Measurements from ENCODE around the gene DHX35. TPM values are rescaled to one million over a fixed set of nuclear protein-coding genes. Genes with fewer than 3 reads are reported as not detected.

The DHX35 gene
- total and polyA plus RNA-seq, 3 experiments from 2014 or later, result 6.0 to 20.5 (median 19.9) TPM

DNA sequence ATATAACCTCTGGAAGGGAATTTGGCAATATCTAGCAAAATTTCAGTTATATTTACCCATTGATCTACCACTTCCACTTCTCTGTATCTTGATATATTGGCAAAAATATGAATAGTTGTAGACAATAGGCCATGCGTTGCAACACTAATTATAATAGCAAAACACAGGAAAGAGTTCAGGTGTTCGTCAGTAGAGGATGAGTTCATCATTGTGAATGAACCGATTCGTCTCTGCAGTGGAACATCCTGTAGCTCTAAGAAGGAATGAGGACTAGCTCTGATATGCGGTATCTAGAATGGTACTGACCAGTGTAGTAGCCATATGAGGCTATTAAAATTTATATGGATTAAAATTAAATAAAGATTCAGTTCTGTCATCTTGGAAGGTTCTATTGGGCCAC, 27.6 kb upstream of the DHX35 start:
- H3K27me3 Mint-ChIP-seq, result peaks cover 0 to 1% of the 10 kb centered on the region in 2 donors
- Histone ChIP-seq H3K4me1 (ENCODE audit: insufficient read depth, low read length) (peaks cover 8% of the 10 kb centered on the region), H3K4me3 (ENCODE audit: low read length) (no peak overlapping the region), H3K9me3 (ENCODE audit: low read length) (no peaks in the 10 kb centered on the region), H3K27ac (ENCODE audit: low read depth, low read length) (no peak overlapping the region), H3K27me3 (ENCODE audit: insufficient read depth, low read length, poor library complexity, severe bottlenecking) (no peaks in the 10 kb centered on the region), H3K36me3 (ENCODE audit: insufficient read depth, low read length) (no peaks in the 10 kb centered on the region)
- H3K36me3 Mint-ChIP-seq, result no peaks in the 10 kb centered on the region
- no peaks in the 10 kb centered on the region for H3K9me3 Mint-ChIP-seq
- no peak overlapping the region for H3K4me3 Mint-ChIP-seq
- DNase-seq, result no peak
- no peak overlapping the region for H3K27ac Mint-ChIP-seq
- peaks cover 8 to 13% (median 13%) of the 10 kb centered on the region in 3 donors for H3K4me1 Mint-ChIP-seq
- ChIA-PET CTCF (interaction anchor here (1.4 to 1.5 kb wide), 2 partner anchors 28 to 289 kb away, joined by 3 to 5 read pairs; no protein-coding TSS in a partner anchor), POLR2A (interaction anchor here (0.6 kb wide), 1 partner anchor 1995 kb away, joined by 6 read pairs; no protein-coding TSS in a partner anchor)

DNA sequence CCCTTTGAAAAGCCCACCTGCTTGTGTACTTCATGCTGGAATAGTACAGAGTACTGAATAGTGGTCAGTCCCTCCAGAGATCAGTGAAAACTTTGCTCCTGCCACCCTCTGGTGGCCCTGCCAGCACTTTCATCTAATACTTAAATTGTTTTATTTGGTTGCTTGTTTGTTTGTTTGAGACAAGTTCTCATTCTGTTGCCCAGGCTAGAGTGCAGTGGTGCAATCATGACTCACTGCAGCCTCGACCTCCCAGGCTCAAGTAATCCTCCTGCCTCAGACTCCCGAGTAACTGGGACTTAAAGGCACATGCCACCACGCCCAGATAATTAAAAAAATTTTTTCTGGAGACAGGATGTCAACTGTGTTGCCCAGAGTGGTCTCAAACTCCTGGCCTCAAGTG, 26.9 kb upstream of the DHX35 start:
- Histone ChIP-seq H3K27ac (ENCODE audit: low read depth, low read length) (no peak overlapping the region), H3K27me3 (ENCODE audit: insufficient read depth, low read length, poor library complexity, severe bottlenecking) (no peaks in the 10 kb centered on the region), H3K9me3 (ENCODE audit: low read length) (no peaks in the 10 kb centered on the region), H3K36me3 (ENCODE audit: insufficient read depth, low read length) (no peaks in the 10 kb centered on the region), H3K4me3 (ENCODE audit: low read length) (no peak overlapping the region), H3K4me1 (ENCODE audit: insufficient read depth, low read length) (peaks cover under 1% of the 10 kb centered on the region)
- H3K4me1 Mint-ChIP-seq, result peaks cover 1 to 6% (median 6%) of the 10 kb centered on the region in 3 donors
- no peak overlapping the region for H3K27ac Mint-ChIP-seq
- DNase-seq, result no peak
- POLR2A ChIA-PET, result interaction anchor here (0.6 kb wide), 1 partner anchor 1996 kb away, joined by 6 read pairs; no protein-coding TSS in a partner anchor
- no peak overlapping the region for H3K4me3 Mint-ChIP-seq
- peaks cover 0 to 1% of the 10 kb centered on the region in 2 donors for H3K27me3 Mint-ChIP-seq
- CTCF ChIA-PET, result interaction anchor here (0.9 to 1.4 kb wide), 2 partner anchors 8 to 290 kb away, joined by 3 to 5 read pairs; no protein-coding TSS in a partner anchor
- H3K9me3 Mint-ChIP-seq, result no peaks in the 10 kb centered on the region
- no peaks in the 10 kb centered on the region for H3K36me3 Mint-ChIP-seq

DNA sequence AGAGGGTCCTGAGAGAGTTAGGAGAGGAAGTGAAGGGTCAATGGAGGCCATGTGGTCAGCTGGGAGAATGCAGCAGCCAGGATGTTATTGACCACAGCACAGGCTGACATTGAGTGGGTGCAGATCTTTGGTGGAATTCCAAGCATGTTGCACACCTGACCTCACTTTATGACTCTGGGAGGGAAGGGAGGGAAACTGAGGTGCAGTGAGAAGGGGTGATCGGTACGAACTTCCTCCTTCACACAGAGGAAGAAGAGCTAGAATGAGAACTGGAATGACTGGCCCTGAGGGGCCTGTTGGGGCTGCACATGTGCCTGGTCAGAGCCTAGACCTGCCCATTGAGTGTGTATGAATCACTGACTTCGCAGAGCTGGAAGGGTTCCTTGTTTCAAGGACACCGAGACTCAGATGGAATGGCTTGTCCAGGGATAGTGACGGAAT, 26.2 kb upstream of the DHX35 start:
- DNase-seq, result no peak
- ChIA-PET POLR2A (interaction anchor here (1.0 kb wide), 1 partner anchor 11 kb away, joined by 3 read pairs; no protein-coding TSS in a partner anchor), CTCF (interaction anchor here (0.9 kb wide), 1 partner anchor 9 kb away, joined by 3 read pairs; no protein-coding TSS in a partner anchor)
- Mint-ChIP-seq H3K27ac (peak overlapping the region in 1 of 8 donors; percentile 68), H3K27me3 (peaks cover 0 to 1% of the 10 kb centered on the region in 2 donors), H3K9me3 (no peaks in the 10 kb centered on the region), H3K4me3 (no peak overlapping the region), H3K36me3 (no peaks in the 10 kb centered on the region), H3K4me1 (peaks cover 0 to 5% (median 3%) of the 10 kb centered on the region in 3 donors)
- no peak overlapping the region for H3K4me3 ChIP-seq (ENCODE audit: low read length)
- no peaks in the 10 kb centered on the region for H3K4me1 ChIP-seq (ENCODE audit: insufficient read depth, low read length)
- no peaks in the 10 kb centered on the region for H3K9me3 ChIP-seq (ENCODE audit: low read length)
- no peaks in the 10 kb centered on the region for H3K36me3 ChIP-seq (ENCODE audit: insufficient read depth, low read length)
- no peaks in the 10 kb centered on the region for H3K27me3 ChIP-seq (ENCODE audit: insufficient read depth, low read length, poor library complexity, severe bottlenecking)
- H3K27ac ChIP-seq (ENCODE audit: low read depth, low read length), result no peak overlapping the region

DNA sequence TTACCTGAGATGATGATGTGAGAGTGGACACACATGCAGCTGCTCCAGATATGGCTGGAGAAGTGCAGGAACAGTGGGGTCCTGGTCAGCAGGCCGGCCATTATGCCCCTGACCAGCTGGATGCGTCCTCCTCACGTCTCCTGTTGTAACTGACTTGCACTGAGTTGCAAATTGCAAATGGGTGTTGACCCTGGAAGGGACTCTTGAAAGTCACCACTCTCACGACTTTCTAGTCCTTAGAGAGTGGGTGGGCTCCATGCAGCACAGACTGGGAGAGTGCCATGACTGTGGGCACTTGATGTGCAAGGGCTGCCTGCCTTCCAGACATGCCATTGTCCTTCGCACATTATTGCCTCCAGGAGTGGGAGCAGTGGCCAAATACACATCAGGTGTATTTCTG, 25.1 kb upstream of the DHX35 start:
- CTCF ChIA-PET, result no interaction called here
- H3K27ac Mint-ChIP-seq, result peak overlapping the region in 1 of 8 donors; percentile 29

DNA sequence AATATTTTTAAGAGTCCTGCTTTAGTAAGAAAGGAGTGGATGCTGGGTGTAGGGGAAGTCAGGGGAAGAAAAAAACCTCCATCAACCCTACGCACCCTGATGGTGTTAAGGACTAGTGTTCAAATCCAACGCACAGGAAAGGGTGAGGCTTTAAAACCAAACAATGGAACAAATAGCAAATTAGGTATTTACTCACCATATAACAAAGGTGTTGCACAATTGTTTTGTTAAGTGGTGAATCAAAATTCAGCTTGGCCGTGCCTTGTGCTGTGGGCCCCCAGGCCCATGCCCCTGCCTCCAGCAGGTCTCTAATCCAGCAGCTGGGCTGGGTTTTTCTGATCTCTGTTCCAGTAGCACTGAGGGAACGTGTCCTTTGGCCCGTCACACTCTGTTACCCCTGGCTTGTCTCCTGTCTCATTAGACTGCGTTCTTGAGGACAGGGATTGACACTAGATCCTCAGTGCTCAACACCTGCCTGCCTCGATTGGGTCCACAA, 24.1 kb upstream of the DHX35 start:
- no peaks in the 10 kb centered on the region for H3K4me1 Mint-ChIP-seq
- no peak overlapping the region for H3K27ac ChIP-seq (ENCODE audit: low read depth, low read length)
- H3K27me3 Mint-ChIP-seq, result peaks cover 0 to 1% of the 10 kb centered on the region in 2 donors
- ChIA-PET CTCF (no interaction called here), POLR2A (no interaction called here)
- H3K36me3 ChIP-seq (ENCODE audit: insufficient read depth, low read length), result no peaks in the 10 kb centered on the region
- H3K4me1 ChIP-seq (ENCODE audit: insufficient read depth, low read length), result no peaks in the 10 kb centered on the region
- H3K4me3 Mint-ChIP-seq, result no peak overlapping the region
- peaks cover 0 to 5% (median 0%) of the 10 kb centered on the region in 3 donors for H3K36me3 Mint-ChIP-seq
- H3K27ac Mint-ChIP-seq, result no peak overlapping the region
- H3K27me3 ChIP-seq (ENCODE audit: insufficient read depth, low read length, poor library complexity, severe bottlenecking), result no peaks in the 10 kb centered on the region
- no peak for DNase-seq
- no peaks in the 10 kb centered on the region for H3K9me3 ChIP-seq (ENCODE audit: low read length)
- no peak overlapping the region for H3K4me3 ChIP-seq (ENCODE audit: low read length)
- H3K9me3 Mint-ChIP-seq, result no peaks in the 10 kb centered on the region

More for the DNA sequence above, 25.1 kb upstream of the DHX35 start:
- Mint-ChIP-seq H3K4me1 (peaks cover 0 to 5% (median 3%) of the 10 kb centered on the region in 3 donors), H3K27me3 (peaks cover 0 to 1% of the 10 kb centered on the region in 2 donors), H3K36me3 (peaks cover 0 to under 1% (median 0%) of the 10 kb centered on the region in 3 donors), H3K9me3 (no peaks in the 10 kb centered on the region), H3K4me3 (no peak overlapping the region)
- Histone ChIP-seq H3K4me3 (ENCODE audit: low read length) (no peak overlapping the region), H3K27ac (ENCODE audit: low read depth, low read length) (no peak overlapping the region), H3K27me3 (ENCODE audit: insufficient read depth, low read length, poor library complexity, severe bottlenecking) (no peaks in the 10 kb centered on the region), H3K36me3 (ENCODE audit: insufficient read depth, low read length) (no peaks in the 10 kb centered on the region), H3K4me1 (ENCODE audit: insufficient read depth, low read length) (no peaks in the 10 kb centered on the region), H3K9me3 (ENCODE audit: low read length) (no peaks in the 10 kb centered on the region)
- POLR2A ChIA-PET, result interaction anchor here (1.0 kb wide), 1 partner anchor 12 kb away, joined by 3 read pairs; no protein-coding TSS in a partner anchor
- DNase-seq, result no peak

DNA sequence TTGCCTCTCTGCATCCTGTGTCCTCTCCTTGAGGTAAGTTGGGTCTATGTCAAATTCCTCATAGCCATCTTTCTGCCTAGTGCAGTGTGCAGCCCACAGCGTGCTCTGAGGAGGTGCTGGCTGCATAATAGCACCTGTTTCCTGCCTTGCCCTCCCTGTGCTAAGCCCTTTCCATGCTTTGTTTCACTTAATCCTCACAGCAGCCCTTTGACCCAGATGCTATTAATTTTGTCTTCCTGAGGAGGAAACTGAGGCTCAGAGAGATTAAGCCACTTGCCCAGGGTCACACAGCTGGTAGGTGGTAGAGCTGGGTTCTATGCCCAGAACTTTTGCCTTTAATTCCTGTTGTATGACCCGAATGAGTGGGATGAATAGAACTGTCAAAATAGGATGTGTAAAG, 22.5 kb upstream of the DHX35 start:
- H3K9me3 ChIP-seq (ENCODE audit: low read length), result no peaks in the 10 kb centered on the region
- Mint-ChIP-seq H3K4me1 (no peaks in the 10 kb centered on the region), H3K36me3 (peaks cover 0 to 5% (median 0%) of the 10 kb centered on the region in 3 donors), H3K27me3 (no peaks in the 10 kb centered on the region), H3K9me3 (no peaks in the 10 kb centered on the region), H3K27ac (peak overlapping the region in 3 of 8 donors; percentile 9 to 57 (median 47)), H3K4me3 (no peak overlapping the region)
- no peak overlapping the region for H3K27ac ChIP-seq (ENCODE audit: low read depth, low read length)
- H3K4me3 ChIP-seq (ENCODE audit: low read length), result no peak overlapping the region
- no peaks in the 10 kb centered on the region for H3K27me3 ChIP-seq (ENCODE audit: insufficient read depth, low read length, poor library complexity, severe bottlenecking)
- H3K4me1 ChIP-seq (ENCODE audit: insufficient read depth, low read length), result no peaks in the 10 kb centered on the region
- POLR2A ChIA-PET, result no interaction called here
- CTCF ChIA-PET, result interaction anchor here (1.4 kb wide), 1 partner anchor 15 kb away, joined by 3 read pairs; no protein-coding TSS in a partner anchor
- H3K36me3 ChIP-seq (ENCODE audit: insufficient read depth, low read length), result no peaks in the 10 kb centered on the region
- DNase-seq, result no peak

DNA sequence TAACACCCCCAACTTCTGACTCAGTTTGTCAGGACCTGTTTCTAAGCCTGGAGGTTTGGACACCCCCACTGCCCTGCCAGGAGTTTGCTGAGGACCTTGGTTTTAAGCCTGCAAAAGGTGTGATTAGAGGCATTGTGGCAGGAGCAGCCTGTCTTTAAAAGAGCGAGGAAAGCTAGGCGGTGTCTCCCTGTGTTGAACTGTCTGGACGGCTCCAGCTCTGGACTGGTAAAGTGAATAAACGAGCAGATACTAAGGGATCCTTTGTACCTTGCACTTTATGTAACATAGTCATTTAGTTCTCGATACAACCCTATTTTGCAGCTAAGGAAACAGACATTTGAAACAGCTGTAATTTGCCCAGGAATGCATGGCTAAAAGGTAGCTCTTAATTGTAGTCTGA, 21.5 kb upstream of the DHX35 start:
- Histone ChIP-seq H3K4me1 (ENCODE audit: insufficient read depth, low read length) (no peaks in the 10 kb centered on the region), H3K4me3 (ENCODE audit: low read length) (no peak overlapping the region), H3K36me3 (ENCODE audit: insufficient read depth, low read length) (no peaks in the 10 kb centered on the region), H3K27ac (ENCODE audit: low read depth, low read length) (no peak overlapping the region), H3K27me3 (ENCODE audit: insufficient read depth, low read length, poor library complexity, severe bottlenecking) (no peaks in the 10 kb centered on the region), H3K9me3 (ENCODE audit: low read length) (no peaks in the 10 kb centered on the region)
- CTCF ChIA-PET, result interaction anchor here (1.1 to 1.5 kb wide), 3 partner anchors 15 to 22 kb away, joined by 3 read pairs; partner anchors contain the start of genes DHX35 and FAM83D
- Mint-ChIP-seq H3K4me1 (no peaks in the 10 kb centered on the region), H3K4me3 (no peak overlapping the region), H3K27me3 (no peaks in the 10 kb centered on the region), H3K9me3 (no peaks in the 10 kb centered on the region), H3K27ac (no peak overlapping the region), H3K36me3 (peaks cover 0 to 7% (median 0%) of the 10 kb centered on the region in 3 donors)
- DNase-seq, result no peak
- POLR2A ChIA-PET, result no interaction called here

DNA sequence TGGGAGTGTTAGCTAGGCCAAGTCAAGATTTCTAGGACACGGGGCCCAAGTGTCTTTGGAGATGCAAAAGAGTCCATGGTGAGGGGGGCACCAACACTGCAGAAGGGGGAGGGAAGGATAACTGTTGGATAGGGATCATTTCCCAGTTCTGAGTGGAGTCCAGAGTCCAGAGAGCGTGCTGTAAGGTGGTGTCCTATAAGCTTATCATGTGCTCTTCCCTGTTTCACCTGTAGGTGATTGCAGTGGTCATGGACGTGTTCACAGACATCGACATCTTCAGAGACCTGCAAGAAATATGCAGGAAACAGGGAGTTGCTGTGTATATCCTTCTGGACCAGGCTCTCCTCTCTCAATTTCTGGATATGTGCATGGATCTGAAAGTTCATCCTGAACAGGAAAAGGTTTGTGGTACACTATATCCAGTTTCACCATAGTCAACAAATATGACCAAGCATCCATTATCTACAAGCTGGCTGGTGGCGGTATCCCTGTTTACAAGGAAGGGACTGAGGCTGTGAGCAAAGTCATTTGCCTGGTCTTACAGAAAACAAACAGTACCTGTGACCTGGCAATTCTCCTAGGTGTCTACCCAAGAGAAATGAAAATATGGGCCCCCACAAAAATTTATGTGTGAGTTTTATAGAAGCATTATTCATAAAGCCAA, 20.3 kb upstream of the DHX35 start:
- Mint-ChIP-seq H3K27me3 (no peaks in the 10 kb centered on the region), H3K36me3 (peaks cover 0 to 7% (median 0%) of the 10 kb centered on the region in 3 donors), H3K4me3 (no peak overlapping the region), H3K4me1 (no peaks in the 10 kb centered on the region), H3K9me3 (no peaks in the 10 kb centered on the region), H3K27ac (peak overlapping the region in 2 of 8 donors; percentile 7 to 89)
- no peak overlapping the region for H3K4me3 ChIP-seq (ENCODE audit: low read length)
- no peak overlapping the region for H3K27ac ChIP-seq (ENCODE audit: low read depth, low read length)
- ChIA-PET CTCF (interaction anchor here (1.1 kb wide), 1 partner anchor 20 kb away, joined by 3 read pairs; the partner anchor contains the start of gene DHX35), POLR2A (no interaction called here)
- H3K27me3 ChIP-seq (ENCODE audit: insufficient read depth, low read length, poor library complexity, severe bottlenecking), result no peaks in the 10 kb centered on the region
- H3K4me1 ChIP-seq (ENCODE audit: insufficient read depth, low read length), result no peaks in the 10 kb centered on the region
- no peak for DNase-seq
- no peaks in the 10 kb centered on the region for H3K9me3 ChIP-seq (ENCODE audit: low read length)
- H3K36me3 ChIP-seq (ENCODE audit: insufficient read depth, low read length), result no peaks in the 10 kb centered on the region

Data from CD8-positive, alpha-beta memory T cell (primary cell).